Suprapubic skin (tissue), 4 donors: ENCODE measurements around the gene COQ9.

Experiments used
- CTCF ChIP-seq, 2 donors: fragments of 200-600 bp in 1 of 2; fragments of 450-650 bp in 1 of 2; sonication (generic) in 1 of 2; IDR thresholded peaks; one replicate each; pipeline ENCODE4 v1.5.1; 2016 to 2019; ENCODE audit warnings: antibody characterized with exemption in 2 of 2, mild to moderate bottlenecking in 1 of 2, moderate library complexity in 1 of 2
- EP300 ChIP-seq: sonication (generic); formaldehyde crosslinking; IDR thresholded peaks from one replicate; pipeline ENCODE4 v1.6.1; 2017; ENCODE audit warnings: antibody characterized with exemption
- POLR2AphosphoS5 ChIP-seq, 3 donors: sonication (generic); formaldehyde crosslinking; IDR thresholded peaks; one replicate each; pipeline ENCODE4 v1.6.1; 2017; ENCODE audit warnings: antibody characterized with exemption in 3 of 3

DNA sequence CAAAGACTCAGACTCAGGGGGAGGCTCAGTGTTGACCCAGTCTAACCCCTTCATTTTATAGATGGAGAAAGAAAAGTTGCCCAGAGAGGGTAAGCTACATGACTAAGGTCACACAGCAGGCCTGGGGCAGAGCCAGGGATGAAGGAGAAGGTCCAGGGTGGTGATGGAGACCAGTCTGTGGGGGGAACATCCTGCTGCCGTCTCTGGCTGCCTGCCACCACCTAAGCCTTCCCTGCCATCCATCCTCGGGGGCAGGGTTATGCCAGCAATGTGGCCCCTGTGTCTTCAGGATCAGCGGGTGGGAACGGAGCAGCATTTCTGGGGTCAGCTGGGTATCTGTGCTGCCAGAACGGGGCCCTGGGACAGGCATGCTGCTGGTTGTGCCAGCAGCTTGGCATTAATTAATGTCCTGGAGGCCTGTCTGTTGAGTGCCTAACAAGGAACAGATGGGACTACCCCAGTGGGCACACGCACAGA is 33.5 kb downstream of the COQ9 start:
- no peak for TF ChIP-seq CTCF (IDR thresholded peaks at IDR 0.05)
- TF ChIP-seq EP300 = no peak
- no peak for TF ChIP-seq POLR2AphosphoS5 (IDR thresholded peaks at IDR 0.05)
